Suprapubic skin (tissue), 3 donors: ENCODE results near the gene PEAK3.

Experiments used
- CTCF ChIP-seq, 2 donors: fragments of 200-600 bp in 1 of 2; fragments of 450-650 bp in 1 of 2; sonication (generic) in 1 of 2; IDR thresholded peaks; one replicate each; pipeline ENCODE4 v1.5.1; 2016 to 2019; ENCODE audit warnings: antibody characterized with exemption in 2 of 2, mild to moderate bottlenecking in 1 of 2, moderate library complexity in 1 of 2
- EP300 ChIP-seq: sonication (generic); formaldehyde crosslinking; IDR thresholded peaks from one replicate; pipeline ENCODE4 v1.6.1; 2017; ENCODE audit warnings: antibody characterized with exemption

DNA sequence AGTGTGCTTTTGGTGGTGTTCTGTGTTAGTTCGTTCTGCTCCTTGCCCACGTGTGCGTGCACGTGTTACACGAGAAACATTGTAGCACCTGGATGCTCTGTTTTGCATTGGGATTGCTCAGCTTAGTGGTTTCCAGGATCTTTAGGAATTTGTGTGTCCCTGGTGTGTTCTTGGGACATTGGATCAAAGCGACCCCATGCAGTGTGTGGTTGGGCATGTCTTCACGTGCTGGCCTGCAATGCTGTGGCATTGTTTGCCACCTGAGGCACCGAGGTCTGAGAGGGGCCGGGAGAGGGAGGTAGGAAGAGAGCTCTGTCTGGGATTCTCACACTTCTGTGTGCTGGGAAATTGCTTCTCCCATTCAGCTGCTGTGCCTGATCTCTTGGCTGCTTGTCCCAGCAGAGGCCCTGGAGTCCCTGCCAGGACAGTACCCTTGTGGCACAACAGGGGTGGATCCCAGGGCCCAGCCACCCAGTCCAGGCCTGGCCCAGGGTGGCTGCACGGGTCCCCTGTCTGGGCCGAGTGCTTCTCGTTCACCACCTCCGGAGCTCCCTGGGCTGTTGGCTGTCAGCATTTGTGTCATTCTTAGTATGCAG is 57.1 kb downstream of the PEAK3 start:
- no peak for TF ChIP-seq CTCF (IDR thresholded peaks at IDR 0.05)
- no peak for TF ChIP-seq EP300
